Measurements from ENCODE around the gene COL25A1.
"Not testable (repeated sequence)": the region's sequence is repeated elsewhere in the genome, so short reads cannot be mapped to it uniquely, and the experiment has no call there.

Gene COL25A1

GRCh38 chr4:109166586-109166985, 135.9 kb downstream of the COL25A1 start:
- no peak for DNase-seq (ENCODE audit: low spot score)

- no peak for DNase-seq (ENCODE audit: low spot score)
These were observed 136.3 kb downstream of the COL25A1 start for GRCh38 chr4:109166126-109166525.

GRCh38 chr4:109164011-109164410, 138.4 kb downstream of the COL25A1 start:
- DNase-seq (ENCODE audit: low spot score): no peak

DNA sequence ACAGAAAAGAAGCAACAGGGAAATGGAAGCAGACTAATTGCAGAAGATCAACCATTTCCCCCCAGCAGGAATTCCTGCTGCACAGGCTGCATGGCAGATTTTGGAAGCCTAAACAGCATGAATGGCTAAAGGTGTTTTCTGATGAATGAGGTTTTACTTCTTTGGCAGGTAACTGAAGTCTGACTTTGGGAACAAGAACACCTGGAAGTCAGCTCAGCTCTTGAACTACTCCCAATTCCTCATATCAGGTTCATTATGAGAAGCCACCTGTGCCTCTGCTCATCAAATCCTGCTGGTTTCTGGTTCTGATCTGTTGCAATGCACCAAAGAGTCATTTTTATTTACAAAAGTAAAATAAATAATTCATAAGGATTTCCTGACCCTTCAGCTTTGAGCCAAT, 139.0 kb downstream of the COL25A1 start:
- DNase-seq (ENCODE audit: low spot score): no peak

DNA sequence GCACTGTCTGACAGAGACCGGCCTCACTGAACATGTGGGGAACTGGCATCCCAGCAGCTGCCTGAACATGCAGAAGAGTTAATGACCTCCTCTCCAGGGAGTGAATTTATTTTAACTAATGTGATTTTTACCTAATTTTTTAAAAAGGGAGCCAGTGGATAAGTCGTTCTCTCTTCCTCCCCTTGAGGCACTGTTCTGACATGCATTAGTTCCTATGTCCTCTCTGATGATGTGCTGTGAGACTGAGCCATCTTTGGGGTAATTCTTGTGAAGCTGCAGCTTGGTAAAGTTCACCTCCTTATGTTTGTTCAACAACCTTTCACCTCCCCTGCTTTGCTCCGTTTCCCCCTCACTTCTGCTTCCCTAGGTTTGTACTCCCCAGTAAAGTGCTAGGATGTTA, 139.7 kb downstream of the COL25A1 start:
- no peak for DNase-seq (ENCODE audit: low spot score)

DNA sequence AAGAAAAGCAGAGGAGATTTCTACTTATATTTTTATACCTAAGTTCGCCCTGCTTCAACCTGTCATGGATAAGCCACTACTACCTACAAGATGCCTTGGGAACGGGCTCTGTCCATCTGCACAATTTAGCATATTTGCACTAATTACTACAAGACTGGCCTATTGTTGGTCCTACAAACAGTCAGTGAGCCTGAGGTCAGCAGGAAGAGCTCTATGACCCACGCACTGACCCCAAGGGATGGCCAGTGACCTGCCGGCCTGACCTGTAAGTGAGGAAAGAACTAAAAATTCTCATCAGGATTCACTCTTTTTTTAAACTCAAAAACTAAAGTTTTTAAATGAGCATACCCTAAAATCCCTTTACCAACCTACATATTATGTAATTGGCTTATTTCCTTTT, 142.0 kb downstream of the COL25A1 start:
- DNase-seq (ENCODE audit: low spot score): no peak

DNA sequence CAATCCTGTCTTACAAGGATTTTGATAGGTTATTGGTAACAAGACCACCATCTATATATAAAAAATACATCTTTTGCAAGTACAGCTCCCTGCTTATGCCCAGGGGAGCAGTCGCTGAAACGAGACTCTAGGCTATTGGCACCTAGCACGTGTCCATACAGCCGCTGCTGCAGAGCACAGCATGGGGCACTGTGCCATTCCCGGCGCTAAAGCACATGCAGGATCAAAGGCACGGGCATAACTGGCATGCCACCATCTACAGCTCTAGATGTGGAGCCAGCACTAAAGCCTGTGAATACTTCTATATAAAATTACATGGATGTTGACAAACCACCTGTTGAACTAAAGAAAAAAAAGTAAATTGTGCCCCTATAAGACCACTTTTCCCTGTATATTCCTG, 144.8 kb downstream of the COL25A1 start:
- no peak for DNase-seq (ENCODE audit: low spot score)

DNA sequence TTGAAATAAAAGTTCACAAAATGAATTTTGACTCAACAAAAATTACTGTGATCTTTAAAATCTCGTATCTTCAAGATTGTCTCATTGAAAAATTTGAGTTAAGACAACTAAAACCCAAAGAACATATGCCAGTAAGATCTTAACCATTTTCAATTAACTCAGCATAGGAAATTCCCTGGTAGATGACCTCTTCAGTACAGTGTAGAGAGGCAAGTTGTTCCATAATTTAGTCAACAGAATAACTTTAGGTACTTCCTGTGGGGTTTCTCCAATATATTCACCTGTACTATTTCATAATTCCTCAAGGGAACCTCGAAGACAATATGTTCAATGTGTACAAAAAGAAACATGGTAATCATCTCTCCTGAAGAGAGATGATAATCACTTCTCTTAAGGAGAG, 145.3 kb downstream of the COL25A1 start:
- DNase-seq (ENCODE audit: low spot score): no peak

DNA sequence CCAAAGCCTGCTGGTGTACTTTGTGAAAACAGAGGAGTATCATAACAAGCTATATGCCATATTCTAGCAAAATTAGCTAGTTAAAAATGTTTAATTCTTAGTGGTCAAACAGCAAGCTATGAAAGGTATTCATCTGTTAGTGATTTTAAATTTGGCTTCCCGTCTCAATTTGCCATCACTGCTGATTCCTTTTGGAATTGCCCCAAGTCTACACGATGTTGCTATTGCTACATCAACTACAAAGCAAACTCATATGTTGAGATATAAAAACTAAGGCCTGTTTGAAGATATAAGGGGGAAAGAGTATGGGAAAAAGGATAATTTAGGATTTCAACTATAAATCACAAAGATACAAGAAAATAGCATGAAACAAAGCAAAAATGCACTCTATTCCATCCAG, 146.1 kb downstream of the COL25A1 start:
- DNase-seq (ENCODE audit: low spot score): no peak

- DNase-seq (ENCODE audit: low spot score): no peak
These were observed 146.7 kb downstream of the COL25A1 start for GRCh38 chr4:109155682-109156283.

GRCh38 chr4:109155084-109155483, 147.4 kb downstream of the COL25A1 start:
- no peak for DNase-seq (ENCODE audit: low spot score)

GRCh38 chr4:109154424-109154823, 148.0 kb downstream of the COL25A1 start:
- no peak for DNase-seq (ENCODE audit: low spot score)

DNA sequence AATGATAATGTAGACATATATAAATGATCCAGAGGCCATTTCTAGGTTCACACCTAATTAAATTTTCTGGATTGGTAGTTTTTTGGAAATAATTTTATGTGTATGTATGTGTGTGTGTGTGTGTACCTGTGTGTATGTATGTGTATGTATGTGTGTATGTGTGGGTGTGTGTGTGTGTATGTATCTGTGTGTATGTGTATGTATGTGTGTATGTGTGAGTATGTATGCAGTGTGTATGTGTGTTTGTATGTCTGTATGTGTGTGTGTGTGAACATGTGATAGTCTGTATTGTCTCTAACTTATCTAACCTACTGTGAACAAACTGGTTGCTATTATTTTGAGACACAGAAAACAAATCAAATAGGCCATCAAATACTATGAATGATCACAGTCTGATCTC, 152.6 kb downstream of the COL25A1 start:
- DNase-seq (ENCODE audit: low spot score): no peak

DNA sequence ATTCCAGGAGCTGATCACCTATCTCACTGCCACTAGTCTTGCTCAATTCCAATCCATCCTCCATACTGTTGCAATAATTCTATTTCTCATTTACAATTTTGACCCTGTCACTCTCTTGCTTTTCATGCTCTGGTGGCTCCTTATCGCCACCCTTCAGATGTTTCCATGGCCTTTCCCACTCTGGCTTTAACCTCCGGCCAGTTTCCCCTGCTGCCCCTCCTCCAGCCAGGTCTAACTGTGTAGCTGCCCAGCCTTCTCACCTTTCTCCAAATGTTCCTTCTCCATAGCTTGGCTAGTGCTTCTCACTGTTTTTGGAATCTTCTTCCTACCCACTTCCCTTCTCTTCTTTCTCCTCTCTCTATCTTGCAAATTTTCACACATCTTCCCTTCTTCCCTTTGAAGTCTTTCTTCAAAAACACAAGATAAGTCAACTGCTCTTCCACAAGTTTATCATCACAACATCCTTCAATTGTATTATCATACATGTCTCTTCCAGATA, 153.8 kb downstream of the COL25A1 start:
- DNase-seq (ENCODE audit: low spot score): no peak

DNA sequence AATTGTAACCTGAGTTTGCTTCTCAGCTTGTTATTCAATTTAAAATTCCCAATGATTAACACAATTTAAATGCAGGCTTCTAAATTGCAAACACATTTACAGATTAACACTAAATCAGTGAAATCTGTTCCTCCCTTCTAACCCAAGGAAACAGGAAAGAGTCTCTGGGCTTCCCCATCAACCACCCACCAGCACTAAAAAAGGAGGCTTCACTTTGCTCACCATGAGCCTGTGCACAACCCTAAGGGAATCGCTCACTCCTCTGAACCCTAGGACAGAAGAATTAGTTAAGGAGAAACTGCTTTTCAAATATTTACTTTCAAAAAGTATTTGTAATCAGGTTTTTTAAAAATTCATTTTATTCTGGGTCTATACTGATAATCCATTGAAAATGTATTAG, 155.3 kb downstream of the COL25A1 start:
- DNase-seq (ENCODE audit: low spot score): no peak

- DNase-seq (ENCODE audit: low spot score): no peak
These were observed 156.0 kb downstream of the COL25A1 start for GRCh38 chr4:109146499-109146898.

GRCh38 chr4:109138125-109138524, 164.3 kb downstream of the COL25A1 start:
- not testable (repeated sequence) for DNase-seq (ENCODE audit: low spot score)

GRCh38 chr4:109134921-109135320, 167.5 kb downstream of the COL25A1 start:
- DNase-seq (ENCODE audit: low spot score): no peak

GRCh38 chr4:109134268-109134667, 168.2 kb downstream of the COL25A1 start:
- no peak for DNase-seq (ENCODE audit: low spot score)

- DNase-seq (ENCODE audit: low spot score): no peak
These were observed 170.9 kb downstream of the COL25A1 start for GRCh38 chr4:109131559-109131958.

- DNase-seq (ENCODE audit: low spot score): no peak
These were observed 173.9 kb downstream of the COL25A1 start for GRCh38 chr4:109128589-109128988.

GRCh38 chr4:109127866-109128265, 174.6 kb downstream of the COL25A1 start:
- no peak for DNase-seq (ENCODE audit: low spot score)

DNA sequence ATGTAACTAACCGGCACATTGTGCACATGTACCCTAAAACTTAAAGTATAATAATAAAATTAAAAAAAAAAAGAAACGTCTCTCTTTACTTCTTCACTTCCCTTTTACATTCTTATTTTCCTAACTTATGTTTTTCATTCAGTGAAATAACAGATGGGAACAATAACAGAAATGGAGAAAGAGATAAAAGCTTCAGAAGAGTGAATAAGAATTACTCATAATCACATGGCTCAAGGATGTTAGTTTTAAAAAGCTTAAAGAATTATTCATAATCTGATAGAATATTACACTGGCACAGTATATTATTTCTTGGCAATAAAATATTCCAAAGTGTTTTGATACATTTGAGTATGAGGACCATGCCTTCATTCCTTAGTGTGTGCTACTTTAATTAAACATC, 175.6 kb downstream of the COL25A1 start:
- DNase-seq (ENCODE audit: low spot score): no peak

DNA sequence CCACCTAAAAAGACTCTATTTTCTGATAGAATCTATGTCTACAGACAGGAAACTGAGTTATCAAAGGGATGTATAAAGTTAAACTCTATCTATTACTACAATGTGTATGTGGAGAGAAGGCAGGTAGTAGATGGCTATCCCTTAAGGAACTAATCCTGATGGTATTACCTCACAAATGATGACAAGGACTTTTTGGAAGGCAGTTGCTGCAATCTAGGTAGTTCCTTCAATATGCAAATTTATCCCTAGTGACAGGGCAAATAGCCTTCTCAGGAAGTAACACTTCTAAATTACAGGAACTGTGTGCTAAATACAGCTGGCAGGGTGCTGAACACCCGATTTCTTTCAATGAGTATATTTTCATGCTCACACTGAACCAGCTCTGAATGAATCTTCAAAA, 177.4 kb downstream of the COL25A1 start:
- no peak for DNase-seq (ENCODE audit: low spot score)

DNA sequence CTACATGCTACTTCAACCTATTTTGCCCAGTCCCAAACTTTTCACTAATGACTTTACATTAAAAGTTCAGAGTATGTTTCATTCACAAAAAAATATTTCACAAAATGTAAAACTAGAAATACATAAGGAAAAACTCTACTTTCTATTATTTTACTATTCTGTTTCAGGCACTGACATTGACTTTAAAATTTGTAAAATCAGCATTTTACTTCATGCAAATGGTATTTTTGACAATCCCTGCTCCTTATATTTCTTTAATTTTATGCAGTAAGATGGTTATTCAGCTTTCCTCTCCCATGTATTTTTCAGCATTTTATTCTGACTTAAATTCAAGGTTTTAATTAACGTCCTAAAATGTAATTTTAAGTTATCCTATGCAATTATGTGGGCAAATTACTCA, 178.5 kb downstream of the COL25A1 start:
- DNase-seq (ENCODE audit: low spot score): no peak

Measured in putamen (tissue), 1 donor.